Activated effector memory CD4-positive, alpha-beta T cell treated with Interleukin-2 at 50 U/mL for 16 hours (primary cell): Measurements from ENCODE around the gene TAF1L.
"Not testable (repeated sequence)": the region's sequence is repeated elsewhere in the genome, so short reads cannot be mapped to it uniquely, and the experiment has no call there.

Source experiments
- DNase-seq: peaks from one replicate; pipeline ENCODE4 v3.0.0-alpha.2; 2020

Gene TAF1L, protein sequence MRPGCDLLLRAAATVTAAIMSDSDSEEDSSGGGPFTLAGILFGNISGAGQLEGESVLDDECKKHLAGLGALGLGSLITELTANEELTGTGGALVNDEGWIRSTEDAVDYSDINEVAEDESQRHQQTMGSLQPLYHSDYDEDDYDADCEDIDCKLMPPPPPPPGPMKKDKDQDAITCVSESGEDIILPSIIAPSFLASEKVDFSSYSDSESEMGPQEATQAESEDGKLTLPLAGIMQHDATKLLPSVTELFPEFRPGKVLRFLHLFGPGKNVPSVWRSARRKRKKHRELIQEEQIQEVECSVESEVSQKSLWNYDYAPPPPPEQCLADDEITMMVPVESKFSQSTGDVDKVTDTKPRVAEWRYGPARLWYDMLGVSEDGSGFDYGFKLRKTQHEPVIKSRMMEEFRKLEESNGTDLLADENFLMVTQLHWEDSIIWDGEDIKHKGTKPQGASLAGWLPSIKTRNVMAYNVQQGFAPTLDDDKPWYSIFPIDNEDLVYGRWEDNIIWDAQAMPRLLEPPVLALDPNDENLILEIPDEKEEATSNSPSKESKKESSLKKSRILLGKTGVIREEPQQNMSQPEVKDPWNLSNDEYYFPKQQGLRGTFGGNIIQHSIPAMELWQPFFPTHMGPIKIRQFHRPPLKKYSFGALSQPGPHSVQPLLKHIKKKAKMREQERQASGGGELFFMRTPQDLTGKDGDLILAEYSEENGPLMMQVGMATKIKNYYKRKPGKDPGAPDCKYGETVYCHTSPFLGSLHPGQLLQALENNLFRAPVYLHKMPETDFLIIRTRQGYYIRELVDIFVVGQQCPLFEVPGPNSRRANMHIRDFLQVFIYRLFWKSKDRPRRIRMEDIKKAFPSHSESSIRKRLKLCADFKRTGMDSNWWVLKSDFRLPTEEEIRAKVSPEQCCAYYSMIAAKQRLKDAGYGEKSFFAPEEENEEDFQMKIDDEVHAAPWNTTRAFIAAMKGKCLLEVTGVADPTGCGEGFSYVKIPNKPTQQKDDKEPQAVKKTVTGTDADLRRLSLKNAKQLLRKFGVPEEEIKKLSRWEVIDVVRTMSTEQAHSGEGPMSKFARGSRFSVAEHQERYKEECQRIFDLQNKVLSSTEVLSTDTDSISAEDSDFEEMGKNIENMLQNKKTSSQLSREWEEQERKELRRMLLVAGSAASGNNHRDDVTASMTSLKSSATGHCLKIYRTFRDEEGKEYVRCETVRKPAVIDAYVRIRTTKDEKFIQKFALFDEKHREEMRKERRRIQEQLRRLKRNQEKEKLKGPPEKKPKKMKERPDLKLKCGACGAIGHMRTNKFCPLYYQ (N-terminal part only)

DNA sequence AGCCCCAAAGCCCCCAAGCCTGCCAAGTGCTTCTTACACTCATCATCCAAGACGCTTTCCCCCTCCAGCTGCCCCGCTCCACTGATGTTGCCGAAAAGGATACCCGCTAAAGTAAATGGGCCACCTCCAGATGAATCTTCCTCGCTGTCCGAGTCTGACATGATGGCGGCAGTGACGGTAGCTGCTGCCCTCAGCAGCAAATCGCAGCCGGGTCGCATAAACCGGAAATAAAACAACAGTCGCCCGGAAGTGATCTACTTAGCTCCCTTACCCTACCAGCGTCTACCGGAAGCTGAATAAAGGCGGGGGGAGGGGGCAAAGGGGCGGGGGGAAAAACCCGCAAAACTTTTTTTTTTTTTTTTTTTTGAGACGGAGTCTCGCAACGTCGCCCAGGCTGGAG, at the start of gene TAF1L:
Gene TAF1L, minus strand, starts transcription at position 308 of the 400 bp plus-strand sequence. Its CDS starts 90 bp downstream, at position 218.
- DNase-seq: no peak

DNA sequence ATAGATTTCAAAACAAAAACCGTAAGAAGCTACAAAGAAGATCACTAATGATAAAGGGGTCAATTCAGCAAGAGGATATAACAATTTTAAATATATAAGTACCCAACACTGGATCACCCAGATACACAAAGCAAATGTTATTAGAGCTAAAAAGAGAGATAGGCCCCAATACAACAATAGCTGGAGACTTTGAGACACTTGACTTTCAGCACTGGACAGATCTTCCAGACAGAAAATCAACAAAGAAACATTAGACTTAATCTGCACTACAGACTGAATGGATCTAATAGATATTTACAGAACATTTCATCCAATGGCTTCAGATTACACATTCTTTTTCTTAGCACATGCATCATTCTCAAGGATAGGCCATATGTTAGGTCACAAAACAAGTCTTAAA, 46.3 kb upstream of the TAF1L start:
- DNase-seq: no peak

DNA sequence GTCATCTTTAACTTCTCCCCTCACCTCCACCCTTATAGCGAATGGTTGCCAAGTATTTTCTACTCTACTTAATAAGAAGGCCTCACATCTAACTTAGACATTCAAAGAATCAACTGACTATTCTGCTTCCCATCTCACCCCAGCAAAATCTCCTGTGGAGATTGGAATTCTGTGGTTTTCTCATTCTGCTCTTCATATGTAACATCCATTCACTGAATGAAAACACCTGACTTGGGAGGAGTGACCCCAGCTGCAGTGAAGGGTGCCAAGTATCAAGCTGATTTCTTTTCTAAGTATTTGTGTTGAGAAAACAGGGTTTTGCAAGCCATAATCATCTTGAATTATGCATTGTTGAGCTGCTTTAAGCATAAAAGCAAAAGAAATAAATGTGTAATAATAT, 42.5 kb upstream of the TAF1L start:
- DNase-seq: no peak

DNA sequence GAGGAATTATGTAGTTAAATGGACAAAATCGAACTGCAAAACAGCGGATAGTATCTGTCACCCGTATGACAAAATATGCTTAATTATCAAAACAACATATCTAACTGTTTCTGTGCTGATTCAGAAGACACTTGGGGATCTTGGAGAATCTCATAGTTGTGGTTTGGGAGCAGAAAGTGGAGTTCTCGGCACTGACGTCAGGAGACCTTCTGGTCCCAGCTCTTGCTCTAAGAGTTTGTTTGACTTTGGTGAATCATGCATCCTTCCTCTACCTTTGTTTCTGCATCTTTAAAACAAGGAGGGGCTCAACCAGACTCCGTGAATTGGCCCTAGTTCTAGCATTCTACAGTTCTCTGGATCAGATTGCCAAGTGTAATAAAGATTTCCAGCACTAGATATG, 37.0 kb upstream of the TAF1L start:
- DNase-seq: no peak

DNA sequence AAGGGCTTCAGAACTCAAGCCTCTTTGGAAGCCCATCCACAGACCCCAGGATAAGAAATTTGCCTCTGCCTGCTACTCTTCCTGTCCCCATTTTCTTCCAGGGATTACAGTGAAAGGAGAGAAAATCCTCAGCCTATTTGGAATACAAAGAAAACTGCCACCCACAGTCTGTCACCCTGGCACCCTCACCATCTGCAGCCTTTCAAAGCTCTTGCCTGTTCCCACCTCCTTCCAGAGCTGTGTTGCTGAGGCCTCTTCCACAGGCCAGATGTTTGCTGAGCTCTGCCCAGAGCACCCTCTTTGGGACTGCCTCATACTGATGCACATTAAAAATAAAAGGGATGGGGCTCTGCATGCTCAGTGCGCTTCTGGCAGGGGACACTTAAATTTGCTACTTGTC, 35.9 kb upstream of the TAF1L start:
- no peak for DNase-seq

DNA sequence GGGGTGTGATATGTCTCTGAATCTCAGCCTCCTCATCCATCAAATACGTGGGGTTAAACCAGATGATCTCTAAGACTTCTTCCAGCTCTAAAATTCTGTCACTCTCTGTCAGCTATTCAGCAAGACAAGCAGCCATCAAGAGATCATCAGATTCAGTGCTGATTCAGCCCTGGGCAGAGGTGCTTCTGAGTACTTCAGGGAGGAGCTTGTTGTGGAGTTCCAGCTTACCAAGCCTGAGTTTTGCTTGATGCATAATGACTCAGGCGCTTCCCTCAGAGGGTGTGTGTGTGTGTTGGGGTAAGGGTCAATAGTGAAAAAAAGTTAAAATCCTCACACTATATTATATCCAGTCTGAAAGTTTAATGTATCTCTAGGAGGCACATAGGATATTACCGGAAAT, 29.6 kb upstream of the TAF1L start:
- DNase-seq: no peak

DNA sequence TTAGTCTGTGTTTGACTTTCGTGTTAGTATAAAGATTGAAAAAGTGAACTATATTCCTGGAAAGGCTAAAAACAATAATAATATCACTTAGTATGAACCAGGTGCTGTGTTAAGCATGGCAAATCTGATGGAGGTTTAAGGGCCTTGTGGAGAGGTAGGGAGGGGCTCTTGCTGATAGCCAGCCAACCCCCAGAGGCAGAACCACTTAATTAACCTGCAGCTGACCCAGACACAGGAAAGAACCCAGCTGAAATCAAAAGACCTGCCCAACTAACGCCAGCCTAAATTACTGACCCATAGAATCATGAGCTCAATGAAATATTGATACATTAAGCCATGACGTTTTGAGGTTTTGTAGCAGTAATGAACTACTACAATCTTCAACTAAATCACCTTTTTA, 28.3 kb upstream of the TAF1L start:
- no peak for DNase-seq

DNA sequence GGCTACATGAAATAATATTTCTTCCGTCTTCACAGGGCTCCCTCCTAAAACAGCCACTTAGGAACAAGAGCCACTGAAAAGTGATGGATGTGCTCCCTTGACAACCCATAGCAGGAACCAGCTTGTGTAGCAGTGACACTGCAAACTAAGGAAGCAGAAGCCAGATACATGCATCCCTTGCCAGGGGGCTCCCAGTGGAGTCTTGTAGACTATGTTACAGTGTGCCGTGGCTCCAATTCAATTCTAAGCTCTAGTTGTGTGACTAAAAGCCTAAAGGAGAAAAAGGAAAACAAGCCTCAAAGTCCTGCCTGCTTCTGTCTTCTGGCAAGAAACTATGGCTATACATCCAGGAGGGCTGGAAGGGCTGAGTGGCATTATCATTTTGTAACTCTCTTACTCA, 12.2 kb upstream of the TAF1L start:
- no peak for DNase-seq

DNA sequence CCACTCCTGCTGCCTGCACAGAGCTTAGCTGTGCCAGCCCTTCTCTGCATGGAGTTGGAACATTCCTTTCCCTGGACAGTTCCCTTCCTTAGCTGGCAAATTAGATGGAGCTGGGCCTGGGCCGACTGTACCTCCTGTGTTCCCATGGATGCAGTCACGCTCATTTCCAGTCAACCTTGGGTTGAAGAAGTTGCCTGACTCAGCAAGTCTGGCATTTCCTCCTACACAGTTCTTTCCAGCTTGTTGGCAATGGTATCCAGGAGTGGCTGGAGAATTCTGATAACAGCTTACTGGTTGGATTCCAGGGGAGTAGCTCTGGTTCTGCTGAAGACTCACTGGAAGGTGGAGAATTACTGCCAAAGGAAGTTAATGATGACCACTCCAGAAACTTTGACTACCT, 9.2 kb upstream of the TAF1L start:
- DNase-seq: no peak

DNA sequence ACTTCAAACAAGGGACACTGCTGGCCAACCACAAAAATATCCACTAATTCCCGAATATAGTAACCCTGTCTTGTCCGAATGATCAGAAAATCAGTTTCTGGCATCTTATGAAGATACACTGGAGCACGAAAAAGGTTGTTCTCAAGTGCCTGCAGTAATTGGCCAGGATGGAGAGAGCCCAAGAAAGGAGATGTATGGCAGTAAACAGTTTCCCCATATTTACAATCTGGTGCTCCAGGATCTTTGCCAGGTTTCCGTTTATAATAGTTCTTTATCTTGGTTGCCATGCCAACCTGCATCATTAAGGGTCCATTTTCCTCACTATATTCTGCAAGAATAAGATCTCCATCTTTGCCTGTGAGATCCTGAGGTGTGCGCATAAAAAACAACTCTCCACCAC, 2.3 kb downstream of the TAF1L start:
- not testable (repeated sequence) for DNase-seq

DNA sequence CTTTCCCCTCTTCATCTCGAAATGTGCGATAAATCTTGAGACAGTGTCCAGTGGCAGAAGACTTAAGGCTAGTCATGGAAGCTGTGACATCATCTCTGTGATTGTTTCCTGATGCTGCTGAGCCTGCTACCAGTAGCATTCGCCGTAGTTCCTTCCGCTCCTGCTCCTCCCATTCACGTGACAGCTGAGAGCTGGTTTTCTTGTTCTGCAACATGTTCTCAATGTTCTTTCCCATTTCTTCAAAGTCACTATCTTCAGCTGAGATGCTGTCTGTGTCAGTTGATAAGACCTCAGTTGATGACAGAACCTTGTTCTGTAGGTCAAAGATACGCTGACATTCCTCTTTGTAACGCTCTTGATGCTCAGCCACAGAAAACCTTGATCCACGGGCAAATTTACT, 3.5 kb downstream of the TAF1L start:
- DNase-seq: no peak

DNA sequence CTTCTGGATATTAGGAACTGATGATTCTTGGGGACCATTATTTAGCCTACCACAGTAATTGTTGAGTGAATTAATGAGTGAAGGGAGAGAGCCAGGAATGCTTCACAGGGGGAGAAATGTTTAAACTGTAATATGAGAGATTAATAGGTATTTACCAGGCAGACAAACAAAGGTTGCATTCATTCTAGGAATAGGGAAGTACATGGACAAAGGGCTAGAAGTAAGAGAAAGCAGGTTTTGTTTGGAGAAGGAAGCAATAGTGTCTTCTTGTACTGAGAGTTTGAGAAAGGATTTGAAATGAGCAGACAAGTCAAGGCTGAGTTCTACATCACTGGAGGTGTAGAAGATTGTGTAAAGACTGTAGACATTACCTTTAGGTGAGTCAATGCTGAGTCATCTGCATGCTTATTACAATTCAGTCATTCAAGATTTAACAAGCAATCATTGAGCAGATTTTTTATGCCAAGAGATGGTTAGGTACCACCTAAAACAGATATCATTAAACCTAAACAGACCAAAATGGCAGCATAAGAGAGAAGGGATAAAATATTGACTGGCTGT, 8.0 kb downstream of the TAF1L start:
- DNase-seq: no peak

DNA sequence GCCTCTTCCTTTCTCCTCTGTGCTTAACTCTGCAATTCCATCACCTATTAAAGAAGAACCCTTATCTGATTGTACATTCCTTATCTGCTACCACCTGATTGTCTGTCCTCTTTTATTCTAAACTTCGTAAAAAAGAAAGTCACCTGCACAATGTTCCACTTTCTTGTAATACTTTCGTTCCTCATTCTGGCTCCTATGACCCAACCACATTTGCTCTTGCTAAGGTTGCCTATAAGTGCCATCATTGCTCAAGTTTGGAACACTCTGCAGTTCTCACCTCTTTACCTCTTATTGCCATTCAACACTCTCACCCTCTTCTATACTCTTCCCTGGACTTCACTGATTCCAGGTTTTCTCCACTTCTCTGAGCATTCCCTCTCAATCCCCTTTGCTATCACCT, 10.1 kb downstream of the TAF1L start:
- no peak for DNase-seq

DNA sequence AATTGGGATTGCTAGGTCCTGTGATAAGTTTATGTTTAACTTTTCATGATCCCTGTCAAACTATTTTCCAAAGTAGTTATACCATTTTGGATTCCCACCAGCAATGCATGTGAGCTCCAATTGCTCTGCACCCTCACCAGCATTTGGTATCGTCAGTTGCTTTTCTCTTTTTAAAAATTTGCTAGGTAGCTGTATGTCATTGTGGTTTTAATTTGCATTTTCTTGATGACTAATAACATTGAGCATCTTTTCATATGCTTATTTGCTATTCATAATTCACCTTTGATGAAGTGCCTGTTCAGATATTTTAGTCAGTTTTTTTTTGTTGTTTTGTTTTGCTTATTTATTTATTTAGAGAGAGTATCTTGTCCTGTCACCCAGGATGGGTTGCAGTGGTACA, 12.5 kb downstream of the TAF1L start:
- no peak for DNase-seq

DNA sequence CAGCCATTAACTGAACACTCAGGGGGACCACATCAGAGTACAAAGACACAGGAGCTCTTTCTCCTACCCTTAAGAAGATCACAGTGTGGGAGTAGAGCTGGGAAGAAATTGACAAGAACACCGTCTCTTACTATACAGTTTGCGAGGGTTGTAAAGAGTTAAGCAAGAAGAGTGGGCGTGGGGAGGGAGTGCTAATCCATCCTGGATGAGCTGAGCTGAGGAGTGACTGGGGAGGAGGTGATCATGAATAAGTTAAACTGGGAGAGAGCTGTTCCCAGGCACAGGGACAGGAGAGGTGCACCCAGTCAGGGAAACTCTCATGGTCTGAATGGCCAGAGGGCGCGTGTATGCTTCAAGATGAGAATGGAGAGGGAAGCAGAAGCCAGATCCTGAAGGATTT, 17.2 kb downstream of the TAF1L start:
- DNase-seq: no peak

DNA sequence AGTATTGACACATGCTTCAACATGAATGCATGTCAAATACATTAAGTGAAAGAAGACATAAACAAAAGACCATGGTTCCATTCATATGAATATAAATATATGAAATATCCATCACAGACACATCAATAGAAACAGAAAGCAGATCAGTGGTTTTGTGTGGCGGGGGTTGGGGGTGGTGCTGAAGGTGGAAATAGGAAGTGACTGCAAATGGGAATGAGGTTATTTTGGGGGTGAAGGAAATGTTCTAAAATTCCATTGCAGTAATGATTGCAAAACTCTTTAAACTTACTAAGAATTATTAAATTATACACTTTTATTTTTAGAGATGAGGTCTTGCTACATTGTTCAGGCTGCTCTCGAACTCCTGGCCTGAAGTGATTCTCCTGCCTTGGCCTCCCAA, 28.7 kb downstream of the TAF1L start:
- no peak for DNase-seq

DNA sequence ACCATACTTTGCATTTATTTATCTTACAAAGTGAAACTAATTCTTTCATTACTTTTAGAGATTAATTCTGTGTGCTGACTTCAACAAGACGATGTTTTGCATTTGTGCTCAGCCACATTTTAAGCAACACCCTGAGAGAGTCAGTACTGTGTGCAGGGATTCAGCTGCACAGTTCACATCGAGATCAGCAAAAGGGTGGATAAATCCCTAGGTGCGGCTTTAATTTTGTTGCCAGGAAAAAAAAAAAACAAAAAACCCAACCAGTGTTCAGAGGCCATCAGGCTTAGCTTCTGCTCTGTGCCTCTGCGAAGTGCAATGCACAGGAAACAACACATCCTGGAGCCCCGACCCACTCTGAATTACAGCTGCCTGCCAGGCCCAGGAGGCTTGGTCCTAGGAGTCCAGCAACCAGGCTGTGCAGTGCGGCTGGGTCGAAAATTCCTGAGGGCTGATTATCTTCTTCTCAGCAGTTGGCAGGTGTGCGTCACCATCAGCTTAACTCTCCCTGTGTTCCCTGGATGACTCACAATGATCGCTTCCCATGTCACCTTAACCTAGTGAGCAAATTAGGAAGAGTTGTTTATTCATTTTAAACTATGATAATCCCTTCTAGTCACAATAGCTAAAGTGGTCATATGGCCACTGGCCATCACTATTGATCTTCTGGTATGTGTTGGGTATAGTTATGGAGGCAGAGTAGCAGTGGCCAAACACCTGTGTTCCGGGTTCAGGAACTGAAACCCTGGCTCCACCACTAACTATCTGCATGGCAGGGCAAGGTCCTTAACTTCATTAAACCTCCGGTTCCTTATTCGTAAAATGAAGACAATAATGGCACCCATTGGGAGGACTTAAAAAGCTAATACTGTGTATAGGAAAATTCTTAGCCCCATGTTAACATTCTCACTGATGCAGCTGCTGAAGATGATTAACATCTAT, 31.3 kb downstream of the TAF1L start:
- no peak for DNase-seq

DNA sequence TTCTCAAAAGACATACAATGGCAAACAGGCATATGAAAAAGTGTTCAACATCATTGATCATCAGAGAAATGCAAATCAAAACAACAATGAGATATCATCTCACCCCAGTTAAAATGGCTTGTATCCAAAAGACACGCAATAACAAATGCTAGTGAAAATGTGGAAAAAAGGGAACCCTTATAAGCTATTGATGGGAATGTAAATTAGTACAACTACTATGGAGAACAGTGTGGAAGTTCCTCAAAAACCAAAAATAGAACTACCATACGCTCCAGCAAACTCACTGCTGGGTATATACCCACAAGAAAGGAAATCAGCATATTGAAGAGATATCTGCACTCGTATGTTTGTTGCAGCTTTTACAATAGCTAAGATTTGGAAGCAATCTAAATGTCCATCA, 36.4 kb downstream of the TAF1L start:
- not testable (repeated sequence) for DNase-seq

DNA sequence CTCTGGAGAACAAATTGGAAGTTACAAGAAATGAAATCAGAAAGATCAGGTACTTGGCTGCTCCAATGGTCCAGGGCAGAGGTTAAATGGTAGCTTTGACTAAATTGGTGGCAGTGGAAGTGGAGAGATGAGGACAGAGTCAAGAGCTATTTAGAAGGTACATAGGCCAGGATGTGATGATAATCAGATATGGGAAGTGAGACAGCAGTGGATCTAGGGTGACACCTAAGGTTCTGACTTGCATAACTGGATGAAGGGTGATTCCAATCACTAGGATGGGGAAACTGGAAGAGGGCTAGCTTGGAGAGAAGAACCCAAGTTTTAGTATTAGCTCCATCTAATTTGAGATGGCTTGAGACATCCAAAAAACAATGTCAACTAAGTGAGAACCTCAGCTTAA, 38.5 kb downstream of the TAF1L start:
- no peak for DNase-seq

DNA sequence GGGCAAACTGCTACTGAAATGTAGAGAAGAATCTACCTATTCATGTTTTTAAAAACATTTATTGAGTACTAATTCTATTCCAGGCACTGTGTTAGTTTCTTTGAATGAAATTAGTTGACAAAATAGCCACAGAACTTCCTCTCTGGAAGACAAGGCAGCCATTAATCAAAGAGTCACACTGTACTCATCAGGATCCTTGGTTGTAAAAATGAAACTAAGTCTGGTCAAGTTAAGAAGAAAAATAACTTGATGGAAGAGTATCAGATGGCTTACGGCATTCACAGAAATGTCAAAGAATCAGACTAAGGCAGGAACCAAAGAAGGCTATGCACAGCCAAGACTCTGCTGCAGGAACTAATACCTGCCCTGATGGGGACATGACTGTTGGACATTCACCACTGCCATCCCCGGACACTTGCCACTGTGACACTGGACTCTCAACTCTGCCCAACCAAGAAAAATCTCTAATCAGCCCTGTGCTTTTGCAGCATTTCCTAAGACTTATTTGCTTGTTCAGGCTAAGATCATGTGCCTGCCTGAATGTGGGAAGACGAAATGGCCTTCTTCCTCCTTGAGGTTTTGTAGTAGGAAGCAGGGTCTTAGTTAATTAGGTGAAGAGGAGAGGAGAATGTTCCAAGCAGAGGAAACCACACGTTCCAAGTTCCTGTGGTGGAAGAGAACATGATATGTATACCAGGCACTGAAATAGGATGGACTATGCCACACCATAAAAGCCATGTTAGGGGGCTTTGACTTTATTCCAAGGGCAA, 39.2 kb downstream of the TAF1L start:
- no peak for DNase-seq

DNA sequence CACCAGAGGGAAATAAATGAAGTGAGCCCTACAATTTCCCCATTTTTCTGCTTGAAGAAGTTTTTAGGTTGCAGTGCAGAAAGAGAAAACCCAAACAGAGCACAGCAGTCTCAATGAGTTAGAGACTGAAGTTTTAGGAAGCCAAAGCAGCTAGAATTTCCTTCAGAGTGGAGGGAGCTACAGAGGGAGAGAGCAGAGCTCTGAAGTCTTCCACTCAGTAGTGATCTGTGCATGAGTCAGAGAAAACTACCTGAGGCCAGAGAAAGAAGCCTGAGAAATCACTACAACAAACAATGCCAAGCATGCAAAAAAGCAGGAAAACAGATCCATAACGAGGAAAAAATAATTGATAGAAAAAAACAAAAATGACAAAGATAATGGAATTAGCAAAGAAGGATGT, 44.6 kb downstream of the TAF1L start:
- no peak for DNase-seq
